ENCODE data around the gene OSBPL3.

GRCh38 chr7:25002786-25003185 lies 22.8 kb upstream of the OSBPL3 start:
- TF ChIP-seq EP300 (IDR thresholded peaks at IDR 0.05), result no peak
- TF ChIP-seq, protein P1, sequence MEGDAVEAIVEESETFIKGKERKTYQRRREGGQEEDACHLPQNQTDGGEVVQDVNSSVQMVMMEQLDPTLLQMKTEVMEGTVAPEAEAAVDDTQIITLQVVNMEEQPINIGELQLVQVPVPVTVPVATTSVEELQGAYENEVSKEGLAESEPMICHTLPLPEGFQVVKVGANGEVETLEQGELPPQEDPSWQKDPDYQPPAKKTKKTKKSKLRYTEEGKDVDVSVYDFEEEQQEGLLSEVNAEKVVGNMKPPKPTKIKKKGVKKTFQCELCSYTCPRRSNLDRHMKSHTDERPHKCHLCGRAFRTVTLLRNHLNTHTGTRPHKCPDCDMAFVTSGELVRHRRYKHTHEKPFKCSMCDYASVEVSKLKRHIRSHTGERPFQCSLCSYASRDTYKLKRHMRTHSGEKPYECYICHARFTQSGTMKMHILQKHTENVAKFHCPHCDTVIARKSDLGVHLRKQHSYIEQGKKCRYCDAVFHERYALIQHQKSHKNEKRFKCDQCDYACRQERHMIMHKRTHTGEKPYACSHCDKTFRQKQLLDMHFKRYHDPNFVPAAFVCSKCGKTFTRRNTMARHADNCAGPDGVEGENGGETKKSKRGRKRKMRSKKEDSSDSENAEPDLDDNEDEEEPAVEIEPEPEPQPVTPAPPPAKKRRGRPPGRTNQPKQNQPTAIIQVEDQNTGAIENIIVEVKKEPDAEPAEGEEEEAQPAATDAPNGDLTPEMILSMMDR (IDR thresholded peaks at IDR 0.05), result no peak
- TF ChIP-seq POLR2AphosphoS5 (IDR thresholded peaks at IDR 0.05), result no peak
- TF ChIP-seq POLR2A (IDR thresholded peaks at IDR 0.05), result no peak
